HG03520 (cell line): ENCODE measurements around the gene TM9SF1.

Experiments used
- ATAC-seq: cut with Tn5 transposase; IDR thresholded peaks from one replicate; pipeline ENCODE4 v1.9.1; 2021; ENCODE audit warnings: mild to moderate bottlenecking, moderate library complexity; ENCODE audit not compliant: unreplicated experiment

The TM9SF1 gene, protein sequence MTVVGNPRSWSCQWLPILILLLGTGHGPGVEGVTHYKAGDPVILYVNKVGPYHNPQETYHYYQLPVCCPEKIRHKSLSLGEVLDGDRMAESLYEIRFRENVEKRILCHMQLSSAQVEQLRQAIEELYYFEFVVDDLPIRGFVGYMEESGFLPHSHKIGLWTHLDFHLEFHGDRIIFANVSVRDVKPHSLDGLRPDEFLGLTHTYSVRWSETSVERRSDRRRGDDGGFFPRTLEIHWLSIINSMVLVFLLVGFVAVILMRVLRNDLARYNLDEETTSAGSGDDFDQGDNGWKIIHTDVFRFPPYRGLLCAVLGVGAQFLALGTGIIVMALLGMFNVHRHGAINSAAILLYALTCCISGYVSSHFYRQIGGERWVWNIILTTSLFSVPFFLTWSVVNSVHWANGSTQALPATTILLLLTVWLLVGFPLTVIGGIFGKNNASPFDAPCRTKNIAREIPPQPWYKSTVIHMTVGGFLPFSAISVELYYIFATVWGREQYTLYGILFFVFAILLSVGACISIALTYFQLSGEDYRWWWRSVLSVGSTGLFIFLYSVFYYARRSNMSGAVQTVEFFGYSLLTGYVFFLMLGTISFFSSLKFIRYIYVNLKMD

DNA sequence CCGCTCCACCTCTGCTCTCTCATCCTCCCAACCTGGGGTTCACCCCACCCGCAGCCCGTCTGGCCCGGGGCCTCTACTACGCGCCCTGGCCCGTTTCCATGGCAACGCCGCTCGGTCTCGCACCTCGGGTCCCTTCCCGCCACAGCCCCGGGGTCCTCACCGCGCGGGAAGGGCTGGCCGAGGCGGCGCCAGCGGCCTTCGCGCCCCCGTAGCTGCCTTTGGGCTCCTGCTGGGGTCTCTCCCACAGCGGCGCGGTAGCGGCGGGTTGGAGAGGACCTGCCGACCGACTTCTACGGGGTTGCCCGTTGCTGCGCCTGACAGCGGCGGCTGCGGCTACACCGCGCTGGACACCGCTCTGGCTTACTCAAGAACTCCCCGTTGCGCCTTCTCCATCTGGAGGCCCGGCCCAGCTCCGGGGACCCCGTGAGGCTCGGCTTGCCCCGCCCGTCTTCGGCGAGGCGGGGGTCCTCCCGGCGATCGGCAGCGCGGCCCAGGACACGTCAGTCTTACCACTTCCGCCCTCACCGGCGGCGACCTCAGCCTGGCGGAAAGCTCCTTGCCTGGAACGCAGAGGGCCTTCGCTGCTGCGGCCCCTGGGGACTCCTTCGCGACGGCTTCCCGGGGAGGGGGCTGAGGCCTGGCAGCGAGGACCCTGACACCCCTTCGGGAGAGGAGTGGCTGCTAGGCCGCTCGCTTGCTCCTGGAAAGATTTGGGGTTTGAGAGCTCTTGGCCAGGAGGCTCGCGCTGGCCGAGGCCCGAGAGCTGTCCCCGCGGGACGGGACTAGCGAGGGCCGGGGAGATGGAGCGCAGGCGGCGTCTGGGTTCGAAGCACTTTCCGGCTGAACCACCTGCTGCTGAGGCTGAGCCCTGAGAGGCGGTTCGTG, at the start of gene TM9SF1:
Gene TM9SF1 (minus strand): TSS at position 256 of the 885 bp plus-strand sequence. CDS start 422 bp downstream, outside the sequence.
- peak; percentile 70 for ATAC-seq

DNA sequence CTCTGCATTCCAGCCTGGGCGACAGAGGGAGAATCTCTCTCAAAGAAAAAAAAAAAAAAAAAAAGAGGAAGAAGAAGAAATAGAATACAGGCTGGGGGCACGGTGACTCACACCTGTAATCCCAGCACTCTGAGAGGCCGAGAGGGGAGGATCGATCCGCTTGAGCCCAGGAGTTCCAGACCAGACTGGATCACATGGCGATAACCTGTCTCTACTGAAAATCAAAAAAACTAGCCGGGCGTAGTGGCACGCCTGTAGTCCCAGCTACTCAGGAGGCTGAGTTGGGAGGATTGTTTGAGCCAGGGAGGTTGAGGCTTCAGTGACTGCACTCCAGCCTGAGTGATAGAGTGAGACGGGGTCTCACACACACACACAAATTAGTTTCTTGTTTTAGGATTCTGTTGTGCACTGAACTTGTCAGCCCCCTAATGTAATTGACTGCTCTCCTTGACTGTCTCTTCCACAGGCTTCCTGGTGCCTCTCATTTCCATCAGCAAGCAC, 48.1 kb upstream of the TM9SF1 start:
- ATAC-seq: no peak

DNA sequence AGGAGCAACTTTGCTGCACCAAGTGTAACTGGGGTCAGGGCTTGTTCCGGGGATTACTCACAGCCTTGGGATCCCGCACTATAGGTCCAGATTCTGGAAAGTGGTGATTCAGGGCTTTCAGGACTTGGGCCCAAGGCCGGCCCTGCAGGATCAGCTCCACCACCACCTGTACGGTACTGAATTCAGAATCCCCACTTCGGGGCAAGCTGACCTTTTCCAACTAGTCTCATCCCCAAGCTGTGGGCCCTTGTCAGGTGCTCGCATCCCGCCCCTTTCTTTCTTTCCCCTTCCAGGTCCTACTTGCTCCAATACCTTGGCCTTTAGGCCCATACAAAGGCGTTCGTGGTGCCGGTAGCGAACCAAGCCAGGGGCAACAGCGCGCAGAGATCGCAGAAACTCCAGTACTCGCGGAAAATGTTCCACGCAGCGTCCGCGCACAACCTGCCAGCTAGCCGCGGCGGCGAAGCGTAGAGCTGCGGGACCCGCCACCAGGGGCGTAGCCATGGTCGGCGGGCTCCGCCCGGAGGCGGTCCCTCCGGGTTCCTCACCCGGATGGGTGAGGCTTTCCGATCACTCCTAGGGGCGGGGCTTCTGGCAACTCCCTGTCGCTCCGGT, 46.7 kb upstream of the TM9SF1 start:
- ATAC-seq: peak; percentile 69

DNA sequence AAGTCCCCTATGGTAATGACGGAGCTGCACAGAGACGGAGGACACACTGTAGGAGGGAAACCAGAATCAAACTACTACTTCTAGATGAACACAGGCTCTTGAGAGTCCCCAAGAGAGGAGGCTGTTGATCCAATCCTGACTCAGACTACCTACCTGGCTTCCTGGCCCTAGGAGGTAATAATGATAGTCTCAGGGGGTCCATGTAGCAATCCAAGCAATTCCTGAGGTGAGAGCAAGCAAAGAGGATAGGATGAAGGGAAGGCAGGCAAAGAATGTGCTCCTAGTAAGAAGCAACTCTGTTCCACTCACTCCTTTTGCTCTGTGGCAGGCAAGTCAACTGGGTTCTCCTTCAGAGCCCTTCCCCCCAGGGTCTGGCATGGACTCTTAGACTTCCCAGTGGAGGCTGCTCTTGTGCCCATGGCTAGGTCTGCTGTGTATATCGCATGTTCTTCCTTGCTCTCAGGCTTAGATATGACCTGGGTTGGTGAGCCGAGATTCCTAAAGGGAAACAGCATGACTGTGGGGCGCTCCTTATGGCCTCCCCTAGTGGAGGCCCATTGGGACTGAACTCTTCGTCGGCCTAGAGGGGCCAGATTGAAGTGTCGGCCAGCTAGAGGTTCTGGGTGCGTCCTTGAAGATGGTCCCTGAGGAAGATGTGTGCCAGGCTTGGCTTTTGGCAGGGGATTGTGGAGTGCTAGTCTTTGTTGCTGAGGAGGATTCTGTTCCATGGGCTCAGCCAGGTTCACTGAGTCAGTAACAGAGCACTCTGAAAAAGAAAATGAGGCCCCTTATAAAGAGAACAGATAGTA, 45.1 kb upstream of the TM9SF1 start:
- ATAC-seq: no peak

DNA sequence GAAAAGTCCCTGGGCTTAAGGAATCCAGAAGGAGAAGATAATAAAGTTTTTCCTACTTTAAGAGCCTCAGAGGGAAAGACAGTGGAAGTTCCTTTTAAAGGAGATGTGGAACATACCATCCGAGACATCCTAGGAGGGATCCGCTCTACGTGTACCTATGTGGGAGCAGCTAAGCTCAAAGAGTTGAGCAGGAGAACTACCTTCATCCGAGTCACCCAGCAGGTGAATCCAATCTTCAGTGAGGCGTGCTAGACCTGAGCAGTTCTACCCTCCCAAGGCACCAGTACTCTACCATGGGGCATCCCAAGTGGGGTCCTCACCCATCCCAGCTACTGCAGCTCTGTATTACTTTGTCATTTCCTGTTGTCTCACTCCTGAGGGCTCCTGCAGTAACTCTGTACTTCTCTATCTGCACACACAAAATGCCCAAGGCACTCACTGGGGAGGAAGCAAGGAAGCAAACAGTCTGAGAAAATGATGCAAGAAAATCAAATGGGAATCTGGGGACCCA, 43.3 kb upstream of the TM9SF1 start:
- no peak for ATAC-seq

DNA sequence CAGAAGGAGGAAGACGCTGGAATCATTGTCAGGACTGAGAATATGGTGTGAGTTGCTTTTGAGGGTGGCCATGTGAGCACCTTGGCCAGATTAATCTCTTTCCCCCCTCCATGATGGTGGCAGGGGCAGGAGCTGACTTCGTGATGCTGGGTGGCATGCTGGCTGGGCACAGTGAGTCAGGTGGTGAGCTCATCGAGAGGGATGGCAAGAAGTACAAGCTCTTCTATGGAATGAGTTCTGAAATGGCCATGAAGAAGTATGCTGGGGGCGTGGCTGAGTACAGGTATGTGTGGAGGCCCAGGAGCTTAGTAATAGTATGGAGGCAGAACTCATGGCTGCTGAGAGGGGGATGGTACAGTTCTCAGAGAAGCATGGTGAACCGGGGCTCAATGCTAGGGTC, 42.9 kb upstream of the TM9SF1 start:
- no peak for ATAC-seq

DNA sequence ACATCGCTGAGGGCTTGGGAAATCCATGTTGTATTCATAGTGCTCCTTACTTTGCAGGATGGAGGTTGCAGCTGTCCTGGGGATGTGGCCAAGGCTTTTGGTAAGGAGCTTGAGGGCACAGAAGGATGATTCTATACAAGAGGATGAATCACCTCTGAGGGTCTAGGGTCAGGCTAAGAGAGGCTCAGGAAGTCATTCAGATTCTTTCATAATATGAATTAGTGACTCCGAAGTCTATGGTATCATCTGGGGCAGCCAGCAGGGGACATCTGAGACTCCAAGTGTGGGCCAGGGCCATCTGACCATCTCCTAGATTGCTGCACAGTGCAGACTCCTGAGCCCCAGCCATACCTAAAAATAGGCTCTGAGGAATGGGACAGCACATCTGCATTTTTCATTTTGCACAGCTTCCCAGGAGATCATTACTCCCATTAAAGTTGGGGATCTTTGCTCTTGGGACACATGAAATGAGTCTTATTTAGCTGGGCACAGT, 42.3 kb upstream of the TM9SF1 start:
- no peak for ATAC-seq

DNA sequence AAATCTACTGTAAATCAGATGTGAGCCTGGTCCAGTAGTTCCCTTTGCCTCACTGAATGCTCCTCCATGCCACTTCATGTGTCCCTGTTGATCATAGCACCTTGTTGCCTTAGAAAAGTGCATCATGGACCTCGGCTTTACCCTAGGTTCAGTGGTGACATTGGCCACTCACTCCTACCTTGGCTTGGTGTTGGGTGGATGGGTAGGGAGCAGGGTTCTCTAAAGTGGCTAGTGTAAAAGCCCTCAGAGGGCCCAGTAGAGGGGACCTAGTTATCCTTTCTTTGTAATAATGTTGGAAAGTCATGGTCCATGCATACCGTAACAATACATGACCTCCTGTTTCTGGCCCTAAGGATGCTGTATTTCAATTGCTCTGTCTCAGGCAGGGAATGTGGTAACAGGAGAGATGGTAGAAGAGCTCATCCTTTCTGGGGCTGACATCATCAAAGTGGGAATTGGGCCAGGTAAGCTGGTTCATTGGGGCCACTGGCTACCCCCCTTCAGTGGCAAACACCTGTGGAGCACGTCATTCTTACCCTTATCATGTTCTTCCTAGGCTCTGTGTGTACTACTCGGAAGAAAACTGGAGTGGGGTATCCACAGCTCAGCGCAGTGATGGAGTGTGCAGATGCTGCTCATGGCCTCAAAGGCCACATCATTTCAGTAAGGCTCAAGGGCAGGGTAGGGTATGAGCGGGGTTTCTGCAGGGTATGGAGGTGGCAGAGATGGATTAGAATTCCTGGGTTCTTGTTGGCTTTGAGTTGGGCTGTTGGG, 41.6 kb upstream of the TM9SF1 start:
- no peak for ATAC-seq

DNA sequence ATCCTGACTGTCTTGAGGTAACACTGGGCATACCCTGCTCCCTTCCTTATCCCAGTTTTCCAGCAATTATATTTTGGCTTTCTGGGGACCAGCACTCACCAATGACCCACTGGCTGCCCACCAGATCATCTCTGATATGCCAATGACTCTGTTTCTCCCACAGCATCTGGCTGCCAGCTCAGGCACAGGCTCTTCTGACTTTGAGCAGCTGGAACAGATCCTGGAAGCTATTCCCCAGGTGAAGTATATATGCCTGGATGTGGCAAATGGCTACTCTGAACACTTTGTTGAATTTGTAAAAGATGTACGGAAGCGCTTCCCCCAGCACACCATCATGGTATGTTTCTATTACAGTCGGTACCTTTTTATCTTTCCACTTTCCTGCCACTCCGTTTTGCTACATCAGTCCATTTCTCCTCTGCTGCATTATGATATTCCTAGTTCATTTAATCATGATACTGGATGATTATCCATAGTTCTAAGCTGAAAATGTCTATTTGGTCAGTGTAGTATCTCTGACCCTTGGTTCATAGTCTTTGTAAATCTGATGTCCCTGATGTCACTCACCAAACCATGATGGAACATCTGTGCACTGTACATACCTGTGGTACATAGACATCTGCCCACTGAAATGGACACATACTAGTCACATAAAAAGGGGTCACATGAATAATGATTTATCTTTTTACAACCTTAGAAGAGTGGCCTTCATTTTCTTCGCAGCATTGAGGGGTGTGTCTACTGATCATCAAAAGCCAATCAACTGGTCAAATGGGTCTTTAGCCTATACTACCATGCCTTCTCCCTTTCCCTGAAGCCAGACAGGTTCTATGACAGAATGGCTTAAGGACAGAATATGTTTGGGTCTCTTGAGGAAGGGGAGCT, 40.8 kb upstream of the TM9SF1 start:
- ATAC-seq: no peak

DNA sequence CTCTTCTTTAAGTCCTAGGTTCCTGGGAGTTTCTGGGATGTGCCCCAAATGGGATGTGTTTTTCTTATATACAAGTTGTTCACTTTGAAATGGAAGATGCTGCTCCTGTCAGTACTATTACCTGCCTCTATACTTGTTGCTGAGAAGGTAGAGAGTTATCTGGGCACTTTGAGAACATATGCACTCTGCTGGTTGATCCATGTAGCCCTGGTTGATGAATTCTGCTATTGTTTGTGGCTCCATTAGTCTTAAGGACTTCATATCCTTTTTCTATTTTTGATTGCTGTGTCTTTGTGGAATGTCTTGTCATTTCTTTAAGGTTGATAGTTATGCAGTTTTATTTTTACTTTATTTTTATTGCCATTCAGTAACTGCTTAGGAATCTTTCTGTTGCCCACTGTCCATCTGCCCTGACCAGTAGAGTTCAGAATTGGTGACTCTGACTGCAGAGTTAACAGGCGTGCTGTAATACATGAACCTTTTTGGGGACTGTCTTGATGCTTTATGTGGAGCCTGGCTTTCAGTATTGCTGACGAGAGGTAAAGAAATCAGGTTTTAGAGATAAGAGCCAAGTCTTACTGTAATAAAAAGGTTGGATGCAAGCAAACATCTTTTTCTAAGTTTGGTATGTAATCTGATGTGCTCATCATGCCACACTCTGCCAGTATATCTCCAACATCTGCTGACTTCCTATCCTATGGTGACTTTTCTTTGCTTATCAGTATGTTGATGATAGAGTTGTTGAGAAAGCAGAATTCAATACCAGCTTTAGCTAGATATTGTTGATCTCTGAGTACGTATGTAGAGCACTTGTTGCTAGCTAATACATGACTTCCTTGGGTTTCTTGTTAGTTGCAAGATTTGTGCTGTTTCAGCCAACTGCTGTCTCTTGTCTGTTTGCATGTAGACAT, 39.1 kb upstream of the TM9SF1 start:
- no peak for ATAC-seq

DNA sequence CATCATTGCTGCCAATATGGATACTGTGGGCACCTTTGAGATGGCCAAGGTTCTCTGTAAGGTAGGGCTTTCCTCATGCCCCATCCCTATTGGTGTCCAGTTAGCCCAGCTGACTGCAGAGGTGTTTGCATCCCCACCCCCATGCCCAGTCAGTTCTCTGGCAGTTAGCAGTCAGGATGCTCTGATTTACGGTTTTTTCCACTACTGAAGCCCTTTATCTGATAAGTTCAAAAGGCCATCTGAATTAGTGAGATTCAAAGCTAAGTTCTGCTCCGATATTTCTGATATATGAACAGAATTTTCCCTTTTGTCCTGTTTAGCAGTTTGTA, 38.3 kb upstream of the TM9SF1 start:
- ATAC-seq: no peak

DNA sequence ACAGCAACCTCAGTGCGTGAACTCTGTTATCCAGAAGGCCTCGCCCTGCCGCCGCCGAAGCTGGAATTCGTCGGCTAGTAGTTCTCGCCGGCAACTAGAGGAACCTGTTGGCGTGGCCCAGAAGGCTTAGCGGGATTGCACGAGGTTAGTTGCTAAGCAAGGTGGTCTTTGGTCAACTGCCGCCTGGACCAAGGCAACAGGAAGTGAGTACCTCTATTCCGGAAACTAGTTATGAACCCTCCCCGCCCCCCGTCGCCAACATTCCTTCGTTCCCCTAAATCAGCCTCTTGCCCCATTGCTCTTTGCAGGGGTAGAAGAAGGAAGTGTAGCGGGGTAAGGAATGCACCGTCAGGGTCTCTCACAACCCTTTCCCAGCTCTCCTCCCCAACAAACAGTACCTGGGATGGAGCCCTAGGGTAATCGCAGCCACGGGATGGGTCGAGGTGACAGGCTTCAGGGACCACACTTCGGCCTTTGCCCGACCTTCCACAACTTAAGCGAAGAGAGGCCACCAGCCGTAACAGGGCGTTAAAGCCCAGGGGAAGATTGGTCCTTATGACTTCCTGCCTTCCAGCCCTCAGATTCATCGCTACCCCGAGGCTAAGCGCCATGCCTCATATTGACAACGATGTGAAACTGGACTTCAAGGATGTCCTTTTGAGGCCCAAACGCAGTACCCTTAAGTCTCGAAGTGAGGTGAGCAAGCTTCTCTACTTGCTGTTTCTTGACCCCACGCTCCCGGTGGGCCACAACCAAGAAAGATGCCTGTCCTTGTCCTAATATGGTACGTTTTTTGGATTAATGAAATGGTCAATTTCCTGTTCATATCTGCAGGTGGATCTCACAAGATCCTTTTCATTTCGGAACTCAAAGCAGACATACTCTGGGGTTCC, 37.6 kb upstream of the TM9SF1 start, which contains the start of gene GMPR2:
Gene GMPR2 (plus strand): TSS at position 285 of the 893 bp plus-strand sequence. CDS start 325 bp downstream, at position 610.
- ATAC-seq: peak; percentile 44

DNA sequence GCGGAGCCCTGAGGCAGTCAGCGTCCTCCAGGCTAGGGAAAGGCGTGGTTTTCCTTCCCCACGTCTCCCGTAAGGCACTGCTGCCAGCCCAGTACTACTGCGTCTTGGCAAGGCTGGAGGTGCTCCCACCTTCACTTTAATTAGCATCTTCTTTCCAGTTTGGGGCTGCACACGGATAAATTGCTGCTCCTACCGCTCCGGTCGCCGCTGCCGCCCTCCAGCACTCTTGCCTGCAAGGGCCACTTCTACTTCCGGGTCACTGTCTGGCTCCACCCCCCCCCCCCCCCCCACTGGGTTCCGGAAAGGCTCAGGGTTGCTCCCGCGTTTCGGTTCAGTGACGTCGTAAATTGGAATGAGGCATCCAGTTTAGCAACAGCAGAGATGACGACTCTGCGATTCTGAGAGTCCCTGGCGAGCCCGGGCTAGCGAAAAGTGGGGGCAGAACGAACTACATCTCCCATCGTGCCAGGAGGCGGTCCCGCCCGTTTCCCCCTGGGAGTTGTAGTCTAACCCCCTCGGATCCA, 36.9 kb upstream of the TM9SF1 start, which contains the start of gene NEDD8:
Gene NEDD8 (minus strand): TSS at position 247 of the 524 bp plus-strand sequence. CDS start 100 bp downstream, at position 147.
- peak; percentile 67 for ATAC-seq

DNA sequence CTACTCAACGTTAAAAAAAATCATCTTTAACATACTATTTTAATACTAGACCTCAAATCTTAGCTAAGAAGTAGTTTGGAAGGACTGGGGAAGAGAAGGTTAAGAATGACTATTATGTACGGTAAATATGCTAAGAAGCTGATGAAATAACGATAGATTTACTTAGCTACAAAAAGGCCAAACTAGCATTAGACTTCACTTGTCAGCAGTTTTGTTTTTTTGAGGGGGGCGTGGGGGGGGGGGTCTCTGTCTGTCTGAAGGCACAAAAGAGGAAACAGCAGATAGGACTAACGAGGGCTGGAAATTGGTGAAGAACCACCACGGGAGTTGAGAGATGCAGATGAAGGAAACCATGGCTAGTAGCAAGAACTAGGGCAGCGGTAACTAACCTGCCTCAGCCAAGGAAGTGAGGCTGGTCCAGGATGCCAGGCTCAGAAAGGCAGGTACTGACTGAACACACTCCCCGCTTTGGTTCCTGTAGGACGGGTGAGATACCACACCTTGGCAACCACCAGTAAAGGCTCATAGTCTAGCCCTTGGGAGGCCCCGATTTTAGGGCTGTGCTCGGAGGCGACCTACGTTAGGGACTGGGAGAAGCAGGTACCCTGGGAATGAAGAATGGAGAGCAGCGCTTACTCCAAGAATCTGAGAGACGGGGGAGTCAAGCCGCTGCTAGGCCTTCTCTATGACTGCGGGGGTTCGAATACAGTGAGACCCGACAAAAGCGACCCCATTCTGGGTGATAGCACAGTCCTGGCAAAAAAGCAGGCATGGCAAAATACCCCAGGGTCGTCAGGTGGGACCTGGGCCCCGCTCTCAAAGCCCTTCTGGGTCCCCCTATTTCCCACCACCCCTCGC, 36.3 kb upstream of the TM9SF1 start:
- no peak for ATAC-seq

DNA sequence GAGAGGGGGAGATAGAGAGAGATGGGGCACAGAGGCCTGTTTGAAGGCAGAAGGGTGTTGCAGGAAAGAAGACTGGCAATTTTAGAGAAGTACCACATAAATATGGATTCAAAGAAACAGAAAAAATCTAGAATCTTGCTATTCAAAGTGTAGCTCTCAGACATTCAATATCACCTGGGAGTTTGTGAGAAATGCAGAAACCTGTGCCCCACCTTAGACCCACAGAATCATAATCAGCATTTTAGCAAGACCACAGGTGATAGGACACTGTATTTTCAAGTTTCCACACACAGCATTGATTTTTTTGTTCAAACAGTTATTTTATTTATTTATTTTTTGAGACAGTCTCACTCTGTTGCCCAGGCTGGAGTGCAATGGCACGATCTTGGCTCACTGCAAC, 33.7 kb upstream of the TM9SF1 start:
- ATAC-seq: no peak
